Measurements from ENCODE around the gene HLX. TPM values are rescaled to one million over a fixed set of nuclear protein-coding genes. Genes with fewer than 3 reads are reported as not detected.

HLX gene
- total RNA-seq, 1 donor from 2014 or later, result 1.4 TPM

GRCh38 chr1:220896092-220896491 is 16.8 kb downstream of the HLX start:
- Mint-ChIP-seq H3K4me3 (ENCODE audit: unreplicated experiment) (no peak overlapping the region), H3K27ac (ENCODE audit: unreplicated experiment) (no peak overlapping the region), H3K4me1 (ENCODE audit: unreplicated experiment) (no peaks in the 10 kb centered on the region), H3K36me3 (ENCODE audit: low read depth, unreplicated experiment) (no peaks in the 10 kb centered on the region), H3K9me3 (ENCODE audit: unreplicated experiment) (no peaks in the 10 kb centered on the region), H3K27me3 (ENCODE audit: unreplicated experiment) (peaks cover 18% of the 10 kb centered on the region)
- DNase-seq (ENCODE audit: low spot score), result no peak
- TF ChIP-seq, protein P1, sequence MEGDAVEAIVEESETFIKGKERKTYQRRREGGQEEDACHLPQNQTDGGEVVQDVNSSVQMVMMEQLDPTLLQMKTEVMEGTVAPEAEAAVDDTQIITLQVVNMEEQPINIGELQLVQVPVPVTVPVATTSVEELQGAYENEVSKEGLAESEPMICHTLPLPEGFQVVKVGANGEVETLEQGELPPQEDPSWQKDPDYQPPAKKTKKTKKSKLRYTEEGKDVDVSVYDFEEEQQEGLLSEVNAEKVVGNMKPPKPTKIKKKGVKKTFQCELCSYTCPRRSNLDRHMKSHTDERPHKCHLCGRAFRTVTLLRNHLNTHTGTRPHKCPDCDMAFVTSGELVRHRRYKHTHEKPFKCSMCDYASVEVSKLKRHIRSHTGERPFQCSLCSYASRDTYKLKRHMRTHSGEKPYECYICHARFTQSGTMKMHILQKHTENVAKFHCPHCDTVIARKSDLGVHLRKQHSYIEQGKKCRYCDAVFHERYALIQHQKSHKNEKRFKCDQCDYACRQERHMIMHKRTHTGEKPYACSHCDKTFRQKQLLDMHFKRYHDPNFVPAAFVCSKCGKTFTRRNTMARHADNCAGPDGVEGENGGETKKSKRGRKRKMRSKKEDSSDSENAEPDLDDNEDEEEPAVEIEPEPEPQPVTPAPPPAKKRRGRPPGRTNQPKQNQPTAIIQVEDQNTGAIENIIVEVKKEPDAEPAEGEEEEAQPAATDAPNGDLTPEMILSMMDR (IDR thresholded peaks at IDR 0.05; ENCODE audit: unreplicated experiment), result no peak

- peaks cover 7% of the 10 kb centered on the region for H3K27me3 Mint-ChIP-seq (ENCODE audit: unreplicated experiment)
- H3K27ac Mint-ChIP-seq (ENCODE audit: unreplicated experiment), result no peak overlapping the region
These were observed 21.6 kb downstream of the HLX start for GRCh38 chr1:220900842-220901241.

DNA sequence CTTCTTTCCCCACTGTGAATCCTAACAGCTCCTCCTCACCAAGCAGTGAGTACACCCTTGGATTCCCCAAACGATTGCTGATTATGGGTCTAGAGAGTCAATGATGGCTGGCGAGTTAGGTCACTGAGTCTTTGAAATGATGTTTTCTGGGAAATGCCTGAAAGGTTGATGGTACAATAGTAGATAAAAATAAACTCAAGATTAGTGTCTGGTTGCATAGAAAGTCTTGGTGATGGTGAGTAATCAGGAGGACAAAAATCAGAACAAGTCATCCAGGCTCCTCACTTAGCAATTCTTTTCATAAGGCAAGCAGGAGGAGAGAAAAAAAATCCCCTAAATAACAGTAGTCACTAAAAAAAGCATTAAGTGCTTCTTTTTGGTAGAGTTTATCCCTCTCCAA is 22.6 kb downstream of the HLX start:
- H3K27ac Mint-ChIP-seq (ENCODE audit: unreplicated experiment), result no peak overlapping the region
- H3K27me3 Mint-ChIP-seq (ENCODE audit: unreplicated experiment), result peaks cover 9% of the 10 kb centered on the region
- H3K36me3 Mint-ChIP-seq (ENCODE audit: low read depth, unreplicated experiment), result no peaks in the 10 kb centered on the region
- no peak overlapping the region for H3K4me3 Mint-ChIP-seq (ENCODE audit: unreplicated experiment)
- H3K9me3 Mint-ChIP-seq (ENCODE audit: unreplicated experiment), result no peaks in the 10 kb centered on the region
- TF ChIP-seq, protein P1 (IDR thresholded peaks at IDR 0.05; ENCODE audit: unreplicated experiment), result no peak
- DNase-seq (ENCODE audit: low spot score), result no peak
- peaks cover 4% of the 10 kb centered on the region for H3K4me1 Mint-ChIP-seq (ENCODE audit: unreplicated experiment)

More at GRCh38 chr1:220900842-220901241, 21.6 kb downstream of the HLX start:
- no peak overlapping the region for H3K4me3 Mint-ChIP-seq (ENCODE audit: unreplicated experiment)
- no peaks in the 10 kb centered on the region for H3K9me3 Mint-ChIP-seq (ENCODE audit: unreplicated experiment)
- H3K4me1 Mint-ChIP-seq (ENCODE audit: unreplicated experiment), result peaks cover 4% of the 10 kb centered on the region
- TF ChIP-seq, protein P1 (IDR thresholded peaks at IDR 0.05; ENCODE audit: unreplicated experiment), result no peak
- no peak for DNase-seq (ENCODE audit: low spot score)
- no peaks in the 10 kb centered on the region for H3K36me3 Mint-ChIP-seq (ENCODE audit: low read depth, unreplicated experiment)

DNA sequence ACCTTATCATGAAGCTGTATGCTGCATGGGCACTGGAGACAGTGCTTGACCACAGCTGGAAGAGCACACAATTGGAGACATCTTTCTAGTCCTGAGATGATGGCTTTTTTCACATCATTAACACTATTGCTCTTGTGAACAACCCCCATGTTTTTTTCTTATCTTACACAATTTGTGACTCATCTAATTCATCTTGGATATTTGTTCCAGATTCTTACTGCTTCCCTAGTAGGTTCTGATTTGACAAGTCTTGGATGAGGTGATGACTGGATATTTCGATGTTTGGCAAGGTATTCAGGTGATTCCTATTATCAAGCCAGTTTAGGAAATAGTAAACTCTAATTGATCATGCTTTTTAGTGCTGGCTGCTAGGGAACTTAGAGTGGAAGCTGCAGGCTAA is 23.7 kb downstream of the HLX start:
- no peak overlapping the region for H3K4me3 Mint-ChIP-seq (ENCODE audit: unreplicated experiment)
- no peak overlapping the region for H3K27ac Mint-ChIP-seq (ENCODE audit: unreplicated experiment)
- H3K9me3 Mint-ChIP-seq (ENCODE audit: unreplicated experiment), result no peaks in the 10 kb centered on the region
- DNase-seq (ENCODE audit: low spot score), result no peak
- TF ChIP-seq, protein P1 (IDR thresholded peaks at IDR 0.05; ENCODE audit: unreplicated experiment), result no peak
- no peaks in the 10 kb centered on the region for H3K36me3 Mint-ChIP-seq (ENCODE audit: low read depth, unreplicated experiment)
- H3K4me1 Mint-ChIP-seq (ENCODE audit: unreplicated experiment), result peaks cover 4% of the 10 kb centered on the region
- peaks cover 10% of the 10 kb centered on the region for H3K27me3 Mint-ChIP-seq (ENCODE audit: unreplicated experiment)

DNA sequence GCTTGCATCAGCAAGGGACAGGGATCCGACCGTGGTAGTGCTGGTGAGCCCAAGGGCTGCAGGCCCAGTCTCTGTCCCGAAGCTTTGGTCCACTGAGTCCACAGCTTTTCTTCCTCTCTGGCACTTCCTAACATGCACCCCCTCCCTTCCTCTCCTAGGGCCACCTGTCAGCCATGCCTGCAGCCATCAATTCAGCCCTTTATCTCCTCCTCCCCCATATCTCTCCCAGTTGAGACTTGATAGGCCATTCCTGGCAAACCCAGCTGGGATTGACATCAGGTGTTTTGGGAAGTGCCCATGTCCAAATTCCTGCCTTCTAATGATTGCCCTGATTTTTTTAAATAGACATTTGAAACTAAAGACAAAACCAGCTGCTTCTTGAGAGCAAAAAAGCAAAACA is 25.6 kb downstream of the HLX start:
- peaks cover 4% of the 10 kb centered on the region for H3K4me1 Mint-ChIP-seq (ENCODE audit: unreplicated experiment)
- no peak for DNase-seq (ENCODE audit: low spot score)
- H3K4me3 Mint-ChIP-seq (ENCODE audit: unreplicated experiment), result no peak overlapping the region
- peaks cover 6% of the 10 kb centered on the region for H3K27me3 Mint-ChIP-seq (ENCODE audit: unreplicated experiment)
- no peaks in the 10 kb centered on the region for H3K36me3 Mint-ChIP-seq (ENCODE audit: low read depth, unreplicated experiment)
- TF ChIP-seq, protein P1 (IDR thresholded peaks at IDR 0.05; ENCODE audit: unreplicated experiment), result no peak
- H3K27ac Mint-ChIP-seq (ENCODE audit: unreplicated experiment), result no peak overlapping the region
- H3K9me3 Mint-ChIP-seq (ENCODE audit: unreplicated experiment), result no peaks in the 10 kb centered on the region

Data from endothelial cell (in vitro differentiated cells).